Measurements from ENCODE around the gene RAPGEF3.
A peak's percentile ranks its signal among the peaks of the same experiment; 100 is the strongest.

Gene RAPGEF3

GRCh38 chr12:47781479-47782371, 23.0 kb upstream of the RAPGEF3 start:
- H3K27ac ChIP-seq = peak overlapping the region in 5 of 11 experiments; percentile 6 to 35 (median 22); a peak in 6 of 22 replicates
- peaks cover 9 to 81% (median 50%) of the 10 kb centered on the region in 11 experiments; a peak in 18 of 22 replicates for H4K20me1 ChIP-seq
- H3K4me2 ChIP-seq = peak overlapping the region in 2 of 11 experiments; percentile 10 to 23; a peak in 2 of 22 replicates
- no peak for TF ChIP-seq Cebpa-rat (IDR thresholded peaks at IDR 0.05)
- H3K4me1 ChIP-seq = peaks cover 25 to 55% (median 47%) of the 10 kb centered on the region in 10 experiments
- H3K36me3 ChIP-seq = peaks cover 48 to 61% (median 54%) of the 10 kb centered on the region in 11 experiments
- no peaks in the 10 kb centered on the region for H3K9me3 ChIP-seq (replicated peaks in 1 of 11)
- peak overlapping the region in 2 of 11 experiments; percentile 41 to 44; a peak in 2 of 22 replicates for H3K9ac ChIP-seq
- H3K27me3 ChIP-seq = no peaks in the 10 kb centered on the region
- H3K4me3 ChIP-seq = no peak overlapping the region

- Histone ChIP-seq H3K4me1 (peaks cover 42 to 72% (median 64%) of the 10 kb centered on the region in 10 experiments), H3K27me3 (no peaks in the 10 kb centered on the region), H3K36me3 (peaks cover 31 to 44% (median 37%) of the 10 kb centered on the region in 11 experiments), H3K9ac (peak overlapping the region in 2 of 11 experiments; percentile 3 to 44; a peak in 1 of 22 replicates), H3K4me3 (no peak overlapping the region), H3K4me2 (no peak overlapping the region), H3K9me3 (replicated peaks in 1 of 11) (no peaks in the 10 kb centered on the region), H3K27ac (peak overlapping the region in 5 of 11 experiments; percentile 30 to 47 (median 35); a peak in 5 of 22 replicates), H4K20me1 (peaks cover 13 to 64% (median 42%) of the 10 kb centered on the region in 11 experiments; a peak in 18 of 22 replicates)
- no peak for TF ChIP-seq Cebpa-rat (IDR thresholded peaks at IDR 0.05)
These were observed 21.3 kb upstream of the RAPGEF3 start for GRCh38 chr12:47779943-47780504.

- H3K9me3 ChIP-seq (replicated peaks in 1 of 11) = no peaks in the 10 kb centered on the region
- peaks cover 13 to 64% (median 38%) of the 10 kb centered on the region in 11 experiments; a peak in 17 of 22 replicates for H4K20me1 ChIP-seq
- peaks cover 48 to 78% (median 70%) of the 10 kb centered on the region in 10 experiments for H3K4me1 ChIP-seq
- H3K27ac ChIP-seq = peak overlapping the region in 3 of 11 experiments; percentile 19 to 95 (median 47); a peak in 4 of 22 replicates
- H3K4me3 ChIP-seq = no peak overlapping the region
- H3K4me2 ChIP-seq = peak overlapping the region in 10 of 11 experiments; percentile 28 to 100 (median 95); a peak in 13 of 22 replicates
- peaks cover 25 to 38% (median 31%) of the 10 kb centered on the region in 11 experiments for H3K36me3 ChIP-seq
- H3K27me3 ChIP-seq = no peaks in the 10 kb centered on the region
- H3K9ac ChIP-seq = 0 out of 22 replicates have a peak overlapping the region, but pooled peaks of 1 of the 11 experiments have one; percentile 3
- no peak for TF ChIP-seq Cebpa-rat (IDR thresholded peaks at IDR 0.05)
These were observed 20.7 kb upstream of the RAPGEF3 start for GRCh38 chr12:47779301-47779942.

GRCh38 chr12:47778881-47779280, 20.2 kb upstream of the RAPGEF3 start:
- H3K4me2 ChIP-seq = peak overlapping the region in 10 of 11 experiments; percentile 28 to 100 (median 95); a peak in 15 of 22 replicates
- no peaks in the 10 kb centered on the region for H3K27me3 ChIP-seq
- H3K9me3 ChIP-seq (replicated peaks in 1 of 11) = no peaks in the 10 kb centered on the region
- no peak for TF ChIP-seq Cebpa-rat (IDR thresholded peaks at IDR 0.05)
- no peak overlapping the region for H3K4me3 ChIP-seq
- no peak overlapping the region for H3K9ac ChIP-seq
- H3K36me3 ChIP-seq = peaks cover 20 to 32% (median 25%) of the 10 kb centered on the region in 11 experiments
- H3K4me1 ChIP-seq = peaks cover 53 to 78% (median 71%) of the 10 kb centered on the region in 10 experiments
- peaks cover 13 to 58% (median 33%) of the 10 kb centered on the region in 11 experiments; a peak in 17 of 22 replicates for H4K20me1 ChIP-seq
- peak overlapping the region in 4 of 11 experiments; percentile 5 to 95 (median 90); a peak in 5 of 22 replicates for H3K27ac ChIP-seq

GRCh38 chr12:47777741-47778558, 19.3 kb upstream of the RAPGEF3 start:
- Histone ChIP-seq H3K27ac (peak overlapping the region; percentile 48 to 95 (median 88); a peak in 21 of 22 replicates), H3K4me2 (peak overlapping the region; percentile 92 to 100 (median 98))
- no peak for TF ChIP-seq Cebpa-rat (IDR thresholded peaks at IDR 0.05)

GRCh38 chr12:47777151-47777550, 18.5 kb upstream of the RAPGEF3 start:
- H3K9me3 ChIP-seq (replicated peaks in 1 of 11) = no peaks in the 10 kb centered on the region
- TF ChIP-seq Cebpa-rat (IDR thresholded peaks at IDR 0.05) = no peak
- peak overlapping the region; percentile 48 to 95 (median 88) for H3K27ac ChIP-seq
- peak overlapping the region; percentile 92 to 100 (median 98) for H3K4me2 ChIP-seq
- peaks cover 6 to 15% (median 8%) of the 10 kb centered on the region in 11 experiments; a peak in 20 of 22 replicates for H3K36me3 ChIP-seq
- H3K27me3 ChIP-seq = no peaks in the 10 kb centered on the region; a peak in 1 of 22 replicates
- H4K20me1 ChIP-seq = peaks cover 9 to 41% (median 18%) of the 10 kb centered on the region in 11 experiments; a peak in 17 of 22 replicates
- peaks cover 55 to 67% (median 64%) of the 10 kb centered on the region in 10 experiments for H3K4me1 ChIP-seq
- H3K4me3 ChIP-seq = peak overlapping the region in 4 of 10 experiments; percentile 3 to 29 (median 16); a peak in 4 of 20 replicates
- H3K9ac ChIP-seq = peak overlapping the region; percentile 28 to 85 (median 70); a peak in 20 of 22 replicates

More at GRCh38 chr12:47777741-47778558, 19.3 kb upstream of the RAPGEF3 start:
- no peaks in the 10 kb centered on the region for H3K9me3 ChIP-seq (replicated peaks in 1 of 11)
- peaks cover 10 to 23% (median 16%) of the 10 kb centered on the region in 11 experiments for H3K36me3 ChIP-seq
- no peaks in the 10 kb centered on the region for H3K27me3 ChIP-seq
- 0 out of 20 replicates have a peak overlapping the region, but pooled peaks of 2 of the 10 experiments have one; percentile 3 to 8 for H3K4me3 ChIP-seq
- peak overlapping the region in 10 of 11 experiments; percentile 28 to 85 (median 70); a peak in 19 of 22 replicates for H3K9ac ChIP-seq
- H4K20me1 ChIP-seq = peaks cover 13 to 49% (median 24%) of the 10 kb centered on the region in 11 experiments; a peak in 17 of 22 replicates
- H3K4me1 ChIP-seq = peaks cover 55 to 75% (median 67%) of the 10 kb centered on the region in 10 experiments

GRCh38 chr12:47776471-47777143, 17.9 kb upstream of the RAPGEF3 start:
- Histone ChIP-seq H3K27ac (peak overlapping the region; percentile 48 to 95 (median 88); a peak in 21 of 22 replicates), H3K9me3 (replicated peaks in 1 of 11) (no peaks in the 10 kb centered on the region)
- TF ChIP-seq Cebpa-rat (IDR thresholded peaks at IDR 0.05) = no peak

More at GRCh38 chr12:47776471-47777143, 17.9 kb upstream of the RAPGEF3 start:
- H3K4me1 ChIP-seq = peaks cover 55 to 66% (median 62%) of the 10 kb centered on the region in 10 experiments
- peak overlapping the region in 4 of 10 experiments; percentile 3 to 86 (median 20); a peak in 5 of 20 replicates for H3K4me3 ChIP-seq
- peaks cover under 1 to 9% (median 2%) of the 10 kb centered on the region in 11 experiments; a peak in 18 of 22 replicates for H3K36me3 ChIP-seq
- peak overlapping the region; percentile 92 to 100 (median 98) for H3K4me2 ChIP-seq
- H3K9ac ChIP-seq = peak overlapping the region; percentile 28 to 85 (median 70); a peak in 20 of 22 replicates
- H3K27me3 ChIP-seq = no peaks in the 10 kb centered on the region; a peak in 1 of 22 replicates
- H4K20me1 ChIP-seq = peaks cover 8 to 35% (median 14%) of the 10 kb centered on the region in 11 experiments; a peak in 16 of 22 replicates
